ENCODE data around the gene PCDHGA10.
"Not testable (repeated sequence)": the region's sequence is repeated elsewhere in the genome, so short reads cannot be mapped to it uniquely, and the experiment has no call there.

The PCDHGA10 gene

DNA sequence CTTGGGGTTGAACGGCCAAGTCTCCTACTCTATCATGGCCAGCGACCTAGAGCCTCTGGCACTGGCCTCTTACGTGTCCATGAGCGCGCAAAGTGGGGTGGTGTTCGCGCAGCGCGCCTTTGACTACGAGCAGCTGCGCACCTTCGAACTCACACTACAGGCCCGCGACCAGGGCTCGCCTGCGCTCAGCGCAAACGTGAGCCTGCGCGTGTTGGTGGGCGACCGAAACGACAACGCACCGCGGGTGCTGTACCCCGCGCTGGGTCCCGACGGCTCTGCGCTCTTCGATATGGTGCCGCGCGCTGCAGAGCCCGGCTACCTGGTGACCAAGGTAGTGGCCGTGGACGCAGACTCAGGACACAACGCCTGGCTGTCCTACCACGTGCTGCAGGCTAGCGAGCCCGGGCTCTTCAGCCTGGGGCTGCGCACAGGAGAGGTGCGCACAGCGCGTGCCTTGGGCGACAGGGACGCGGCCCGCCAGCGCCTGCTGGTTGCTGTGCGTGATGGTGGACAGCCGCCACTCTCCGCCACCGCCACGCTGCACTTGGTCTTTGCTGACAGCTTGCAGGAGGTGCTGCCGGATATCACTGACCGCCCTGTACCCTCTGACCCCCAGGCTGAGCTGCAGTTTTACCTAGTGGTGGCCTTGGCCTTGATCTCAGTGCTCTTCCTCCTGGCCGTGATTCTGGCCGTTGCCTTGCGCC is 13.1 kb upstream of the PCDHGA10 start:
- Mint-ChIP-seq H3K9me3 (peaks cover 6% of the 10 kb centered on the region), H3K27me3 (peaks cover 68% of the 10 kb centered on the region)
- no peak for DNase-seq (ENCODE audit: low spot score in 2 of 2)

DNA sequence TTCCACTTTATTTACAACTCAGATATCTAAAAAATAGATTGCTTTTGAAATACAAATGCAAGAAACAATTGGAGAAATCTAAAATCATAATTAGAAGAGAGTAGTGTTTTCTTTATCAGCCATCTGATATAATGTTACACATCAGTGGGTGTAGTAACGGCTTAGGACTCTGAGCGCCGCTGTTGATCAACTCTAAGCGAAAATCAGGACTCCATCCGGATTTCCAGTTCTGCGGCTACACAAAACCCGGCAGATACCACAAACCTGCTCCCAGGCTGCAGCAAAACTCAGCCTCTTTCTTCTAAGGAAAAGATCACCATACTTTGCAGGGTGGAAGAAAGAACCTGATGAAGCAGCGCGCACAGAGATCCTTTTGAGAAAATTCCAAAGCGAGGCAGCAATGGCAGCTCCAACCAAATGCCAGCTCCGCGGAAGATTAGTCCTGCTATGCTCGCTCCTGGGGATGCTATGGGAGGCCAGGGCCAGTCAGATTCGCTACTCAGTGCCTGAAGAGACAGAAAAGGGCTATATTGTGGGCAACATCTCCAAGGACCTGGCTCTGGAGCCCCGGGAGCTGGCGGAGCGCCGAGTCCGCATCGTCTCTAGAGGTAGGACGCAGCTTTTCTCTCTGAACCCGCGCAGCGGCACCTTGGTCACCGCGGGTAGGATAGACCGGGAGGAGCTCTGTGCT is 10.1 kb upstream of the PCDHGA10 start, which contains the start of gene PCDHGA9:
TSS of gene PCDHGA9 (plus strand) at position 226 of the 691 bp plus-strand sequence. CDS start at position 401, 175 bp downstream.
- DNase-seq (ENCODE audit: low spot score in 2 of 2) (no peak), ATAC-seq (replicated peaks; ENCODE audit: extremely low read depth, poor library complexity, severe bottlenecking) (no peak)
- H3K4me1 Mint-ChIP-seq: no peaks in the 10 kb centered on the region
- H3K27ac Mint-ChIP-seq (ENCODE audit: low read depth): no peak within 1 kb of the TSS
- H3K27me3 Mint-ChIP-seq: peaks cover 68% of the 10 kb centered on the region
- peaks cover 3% of the 10 kb centered on the region for H3K36me3 Mint-ChIP-seq (ENCODE audit: insufficient read depth)
- H3K9me3 Mint-ChIP-seq: peaks cover 6% of the 10 kb centered on the region
- peak within 1 kb of the TSS; percentile 40 for H3K4me3 Mint-ChIP-seq

More for the DNA sequence above, 13.1 kb upstream of the PCDHGA10 start:
- Mint-ChIP-seq H3K36me3 (ENCODE audit: insufficient read depth) (peaks cover 3% of the 10 kb centered on the region), H3K27ac (ENCODE audit: low read depth) (no peak overlapping the region), H3K4me1 (no peaks in the 10 kb centered on the region), H3K4me3 (no peak overlapping the region)
- no peak for ATAC-seq (replicated peaks; ENCODE audit: extremely low read depth, poor library complexity, severe bottlenecking)

DNA sequence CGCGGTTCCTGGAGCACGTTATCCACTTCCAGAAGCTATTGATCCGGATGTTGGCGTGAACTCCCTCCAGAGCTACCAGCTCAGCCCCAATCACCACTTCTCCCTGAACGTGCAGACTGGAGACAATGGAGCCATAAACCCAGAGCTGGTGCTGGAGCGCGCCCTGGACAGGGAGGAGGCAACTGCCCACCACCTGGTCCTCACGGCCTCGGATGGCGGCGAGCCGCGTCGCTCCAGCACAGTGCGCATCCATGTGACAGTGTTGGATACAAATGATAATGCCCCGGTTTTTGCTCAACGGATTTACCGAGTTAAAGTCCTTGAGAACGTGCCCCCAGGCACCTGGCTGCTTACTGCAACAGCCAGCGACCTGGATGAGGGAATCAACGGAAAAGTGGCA is 9.4 kb upstream of the PCDHGA10 start:
- H3K9me3 Mint-ChIP-seq: peaks cover 6% of the 10 kb centered on the region
- H3K36me3 Mint-ChIP-seq (ENCODE audit: insufficient read depth): peaks cover 5% of the 10 kb centered on the region
- H3K27ac Mint-ChIP-seq (ENCODE audit: low read depth): no peak overlapping the region
- H3K27me3 Mint-ChIP-seq: peaks cover 75% of the 10 kb centered on the region
- ATAC-seq (replicated peaks; ENCODE audit: extremely low read depth, poor library complexity, severe bottlenecking) (no peak), DNase-seq (ENCODE audit: low spot score in 2 of 2) (no peak)
- H3K4me1 Mint-ChIP-seq: no peaks in the 10 kb centered on the region
- no peak overlapping the region for H3K4me3 Mint-ChIP-seq

DNA sequence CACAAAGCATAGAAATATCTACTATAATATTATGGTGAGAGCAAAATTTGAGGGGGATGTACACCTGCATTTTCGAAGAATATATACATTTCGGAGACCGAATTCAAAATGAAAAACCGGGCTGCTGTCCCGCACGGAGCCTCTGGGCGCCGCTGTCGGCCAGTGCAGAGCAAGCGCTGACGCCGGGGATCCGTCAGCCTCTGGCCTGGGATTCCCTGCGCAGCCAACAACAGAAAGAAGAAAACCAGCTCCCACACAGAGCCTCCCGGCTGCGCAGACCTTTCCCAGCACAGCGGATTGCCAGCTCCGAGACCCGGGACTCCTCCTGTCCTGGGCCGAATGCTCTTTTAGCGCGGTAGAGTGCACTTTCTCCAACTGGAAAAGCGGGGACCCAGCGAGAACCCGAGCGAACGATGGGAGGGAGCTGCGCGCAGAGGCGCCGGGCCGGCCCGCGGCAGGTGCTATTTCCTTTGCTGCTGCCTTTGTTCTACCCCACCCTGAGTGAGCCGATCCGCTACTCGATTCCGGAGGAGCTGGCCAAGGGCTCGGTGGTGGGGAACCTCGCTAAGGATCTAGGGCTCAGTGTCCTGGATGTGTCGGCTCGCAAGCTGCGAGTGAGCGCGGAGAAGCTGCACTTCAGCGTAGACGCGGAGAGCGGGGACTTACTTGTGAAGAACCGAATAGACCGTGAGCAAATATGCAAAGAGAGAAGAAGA is 4.8 kb upstream of the PCDHGA10 start, which contains the start of gene PCDHGB6:
TSS of gene PCDHGB6 (plus strand) at position 232 of the 716 bp plus-strand sequence. CDS start at position 414, 182 bp downstream.
- not testable (repeated sequence) for ATAC-seq (replicated peaks; ENCODE audit: extremely low read depth, poor library complexity, severe bottlenecking); H3K36me3 Mint-ChIP-seq (ENCODE audit: insufficient read depth); H3K9me3 Mint-ChIP-seq; DNase-seq (ENCODE audit: low spot score in 2 of 2); H3K4me1 Mint-ChIP-seq
- peak within 1 kb of the TSS; percentile 46 for H3K27ac Mint-ChIP-seq (ENCODE audit: low read depth)
- peaks cover 85% of the 10 kb centered on the region for H3K27me3 Mint-ChIP-seq
- peak within 1 kb of the TSS; percentile 32 for H3K4me3 Mint-ChIP-seq

DNA sequence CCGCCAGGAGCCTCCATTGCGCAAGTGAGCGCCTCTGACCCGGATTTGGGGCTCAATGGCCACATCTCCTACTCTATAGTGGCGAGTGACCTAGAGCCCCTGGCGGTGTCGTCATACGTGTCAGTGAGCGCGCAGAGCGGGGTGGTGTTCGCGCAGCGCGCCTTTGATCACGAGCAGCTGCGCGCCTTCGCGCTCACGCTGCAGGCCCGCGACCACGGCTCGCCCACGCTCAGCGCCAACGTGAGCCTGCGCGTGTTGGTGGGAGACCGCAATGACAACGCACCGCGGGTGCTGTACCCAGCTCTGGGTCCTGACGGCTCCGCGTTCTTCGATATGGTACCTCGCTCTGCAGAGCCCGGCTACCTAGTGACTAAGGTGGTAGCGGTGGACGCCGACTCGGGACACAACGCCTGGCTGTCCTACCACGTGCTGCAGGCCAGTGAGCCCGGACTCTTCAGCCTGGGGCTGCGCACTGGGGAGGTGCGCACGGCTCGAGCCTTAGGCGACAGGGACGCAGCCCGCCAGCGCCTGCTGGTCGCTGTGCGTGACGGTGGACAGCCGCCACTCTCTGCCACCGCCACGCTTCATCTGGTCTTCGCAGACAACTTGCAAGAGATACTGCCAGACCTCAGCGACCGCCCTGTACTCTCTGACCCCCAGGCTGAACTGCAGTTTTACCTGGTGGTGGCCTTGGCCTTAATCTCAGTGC is 3.0 kb upstream of the PCDHGA10 start:
- Mint-ChIP-seq H3K9me3 (peaks cover 10% of the 10 kb centered on the region), H3K4me1 (peaks cover 18% of the 10 kb centered on the region), H3K36me3 (ENCODE audit: insufficient read depth) (peaks cover 9% of the 10 kb centered on the region), H3K27me3 (peaks cover 85% of the 10 kb centered on the region), H3K27ac (ENCODE audit: low read depth) (no peak overlapping the region), H3K4me3 (no peak overlapping the region)
- DNase-seq (ENCODE audit: low spot score in 2 of 2): no peak
- ATAC-seq (replicated peaks; ENCODE audit: extremely low read depth, poor library complexity, severe bottlenecking): no peak

DNA sequence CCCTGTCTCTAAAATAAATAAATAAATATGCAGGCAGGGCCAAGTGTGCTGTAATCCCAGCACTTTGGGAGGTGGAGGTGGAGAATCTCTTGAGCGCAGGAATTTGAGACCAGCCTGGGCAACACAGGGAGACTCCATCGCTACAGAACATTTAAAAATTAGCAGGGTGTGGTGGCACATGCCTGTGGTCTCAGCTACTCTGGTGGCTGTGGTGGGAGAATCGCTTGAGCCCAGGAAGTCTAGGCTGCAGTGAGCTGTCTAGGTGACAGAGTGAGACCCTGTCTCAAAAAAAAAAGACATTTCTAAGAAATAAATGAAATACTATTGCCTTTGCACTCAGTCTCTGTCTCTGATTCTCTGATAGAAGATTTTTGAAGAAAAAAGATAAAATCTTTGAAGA is 1.2 kb upstream of the PCDHGA10 start:
- DNase-seq (ENCODE audit: low spot score in 2 of 2): no peak
- no peak for ATAC-seq (replicated peaks; ENCODE audit: extremely low read depth, poor library complexity, severe bottlenecking)
- Mint-ChIP-seq H3K9me3 (peaks cover 10% of the 10 kb centered on the region), H3K36me3 (ENCODE audit: insufficient read depth) (peaks cover 9% of the 10 kb centered on the region), H3K4me1 (peaks cover 18% of the 10 kb centered on the region), H3K4me3 (no peak overlapping the region), H3K27me3 (peaks cover 85% of the 10 kb centered on the region), H3K27ac (ENCODE audit: low read depth) (no peak overlapping the region)

DNA sequence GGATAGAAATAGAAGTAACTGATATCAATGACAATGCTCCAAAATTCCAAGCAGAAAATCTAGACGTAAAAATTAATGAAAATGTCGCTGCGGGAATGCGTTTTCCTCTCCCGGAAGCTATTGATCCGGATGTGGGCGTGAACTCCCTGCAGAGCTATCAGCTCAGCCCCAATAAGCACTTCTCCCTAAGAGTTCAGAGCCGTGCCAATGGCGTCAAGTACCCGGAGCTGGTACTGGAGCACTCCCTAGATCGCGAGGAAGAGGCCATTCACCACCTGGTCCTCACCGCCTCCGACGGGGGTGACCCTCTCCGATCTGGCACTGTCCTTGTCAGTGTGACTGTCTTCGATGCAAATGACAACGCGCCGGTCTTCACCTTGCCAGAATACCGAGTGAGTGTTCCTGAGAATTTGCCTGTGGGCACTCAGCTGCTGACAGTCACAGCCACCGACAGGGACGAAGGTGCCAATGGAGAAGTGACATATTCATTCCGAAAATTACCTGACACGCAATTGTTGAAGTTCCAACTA is 818 bp downstream of the PCDHGA10 start:
- Mint-ChIP-seq H3K4me3 (peak overlapping the region; percentile 79), H3K9me3 (peaks cover 16% of the 10 kb centered on the region), H3K27ac (ENCODE audit: low read depth) (no peak overlapping the region), H3K4me1 (peaks cover 18% of the 10 kb centered on the region), H3K36me3 (ENCODE audit: insufficient read depth) (peaks cover 11% of the 10 kb centered on the region), H3K27me3 (peaks cover 88% of the 10 kb centered on the region)
- no peak for ATAC-seq (replicated peaks; ENCODE audit: extremely low read depth, poor library complexity, severe bottlenecking)
- DNase-seq (ENCODE audit: low spot score in 2 of 2): no peak

DNA sequence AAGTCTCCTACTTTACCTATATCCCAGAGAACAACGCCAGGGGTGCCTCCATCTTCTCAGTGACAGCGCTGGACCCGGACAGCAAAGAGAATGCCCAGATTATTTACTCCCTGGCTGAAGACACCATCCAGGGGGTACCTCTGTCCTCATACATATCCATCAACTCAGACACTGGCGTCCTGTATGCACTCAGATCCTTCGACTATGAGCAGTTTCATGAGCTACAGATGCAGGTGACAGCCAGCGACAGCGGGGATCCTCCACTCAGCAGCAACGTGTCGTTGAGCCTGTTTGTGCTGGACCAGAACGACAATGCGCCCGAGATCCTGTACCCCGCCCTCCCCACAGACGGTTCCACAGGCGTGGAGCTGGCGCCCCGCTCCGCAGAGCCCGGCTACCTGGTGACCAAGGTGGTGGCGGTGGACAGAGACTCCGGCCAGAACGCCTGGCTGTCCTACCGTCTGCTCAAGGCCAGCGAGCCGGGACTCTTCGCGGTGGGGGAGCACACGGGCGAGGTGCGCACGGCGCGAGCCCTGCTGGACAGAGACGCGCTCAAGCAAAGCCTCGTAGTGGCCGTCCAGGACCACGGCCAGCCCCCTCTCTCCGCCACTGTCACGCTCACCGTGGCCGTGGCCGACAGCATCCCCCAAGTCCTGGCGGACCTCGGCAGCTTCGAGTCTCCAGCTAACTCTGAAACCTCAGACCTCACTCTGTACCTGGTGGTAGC is 1.9 kb downstream of the PCDHGA10 start:
- H3K4me3 Mint-ChIP-seq; ATAC-seq (replicated peaks; ENCODE audit: extremely low read depth, poor library complexity, severe bottlenecking); H3K36me3 Mint-ChIP-seq (ENCODE audit: insufficient read depth); H3K27ac Mint-ChIP-seq (ENCODE audit: low read depth); DNase-seq (ENCODE audit: low spot score in 2 of 2): not testable (repeated sequence)
- Mint-ChIP-seq H3K9me3 (peaks cover 11% of the 10 kb centered on the region), H3K4me1 (peaks cover 18% of the 10 kb centered on the region), H3K27me3 (peaks cover 86% of the 10 kb centered on the region)

DNA sequence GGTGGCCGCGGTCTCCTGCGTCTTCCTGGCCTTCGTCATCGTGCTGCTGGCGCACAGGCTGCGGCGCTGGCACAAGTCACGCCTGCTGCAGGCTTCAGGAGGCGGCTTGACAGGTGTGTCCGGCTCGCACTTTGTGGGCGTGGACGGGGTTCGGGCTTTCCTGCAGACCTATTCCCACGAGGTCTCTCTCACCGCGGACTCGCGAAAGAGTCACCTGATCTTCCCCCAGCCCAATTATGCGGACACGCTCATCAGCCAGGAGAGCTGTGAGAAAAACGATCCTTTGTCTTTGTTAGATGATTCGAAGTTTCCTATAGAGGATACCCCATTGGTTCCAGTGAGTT is 2.5 kb downstream of the PCDHGA10 start:
- not testable (repeated sequence) for DNase-seq (ENCODE audit: low spot score in 2 of 2)

DNA sequence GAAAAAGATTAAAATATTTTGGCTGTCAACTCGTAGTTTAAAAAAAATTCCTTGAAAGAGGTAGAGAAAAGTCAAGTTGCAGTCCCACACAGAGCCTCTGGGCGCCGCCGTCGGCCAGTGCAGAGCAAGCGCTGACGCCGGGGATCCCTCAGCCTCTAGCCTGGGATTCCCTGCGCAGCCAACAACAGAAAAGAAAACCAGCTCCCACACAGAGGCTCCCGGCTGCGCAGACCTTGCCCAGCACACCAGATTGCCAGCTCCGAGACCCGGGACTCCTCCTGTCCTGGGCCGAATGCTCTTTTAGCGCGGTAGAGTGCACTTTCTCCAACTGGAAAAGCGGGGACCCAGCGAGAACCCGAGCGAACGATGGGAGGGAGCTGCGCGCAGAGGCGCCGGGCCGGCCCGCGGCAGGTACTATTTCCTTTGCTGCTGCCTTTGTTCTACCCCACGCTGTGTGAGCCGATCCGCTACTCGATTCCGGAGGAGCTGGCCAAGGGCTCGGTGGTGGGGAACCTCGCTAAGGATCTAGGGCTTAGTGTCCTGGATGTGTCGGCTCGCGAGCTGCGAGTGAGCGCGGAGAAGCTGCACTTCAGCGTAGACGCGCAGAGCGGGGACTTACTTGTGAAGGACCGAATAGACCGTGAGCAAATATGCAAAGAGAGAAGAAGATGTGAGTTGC is 4.8 kb downstream of the PCDHGA10 start, which contains the start of gene PCDHGB7:
TSS of gene PCDHGB7 (plus strand) at position 184 of the 679 bp plus-strand sequence. CDS start at position 367, 183 bp downstream.
- H3K27ac Mint-ChIP-seq (ENCODE audit: low read depth); DNase-seq (ENCODE audit: low spot score in 2 of 2); ATAC-seq (replicated peaks; ENCODE audit: extremely low read depth, poor library complexity, severe bottlenecking); H3K9me3 Mint-ChIP-seq: not testable (repeated sequence)
- peaks cover 24% of the 10 kb centered on the region for H3K4me1 Mint-ChIP-seq
- H3K27me3 Mint-ChIP-seq: peaks cover 92% of the 10 kb centered on the region
- peak within 1 kb of the TSS; percentile 42 for H3K4me3 Mint-ChIP-seq
- H3K36me3 Mint-ChIP-seq (ENCODE audit: insufficient read depth): peaks cover 18% of the 10 kb centered on the region

More for the DNA sequence above, 2.5 kb downstream of the PCDHGA10 start:
- peaks cover 10% of the 10 kb centered on the region for H3K36me3 Mint-ChIP-seq (ENCODE audit: insufficient read depth)
- H3K27ac Mint-ChIP-seq (ENCODE audit: low read depth); H3K9me3 Mint-ChIP-seq; ATAC-seq (replicated peaks; ENCODE audit: extremely low read depth, poor library complexity, severe bottlenecking); H3K4me3 Mint-ChIP-seq: not testable (repeated sequence)
- H3K4me1 Mint-ChIP-seq: peaks cover 18% of the 10 kb centered on the region
- H3K27me3 Mint-ChIP-seq: peaks cover 86% of the 10 kb centered on the region
